Vein endothelial cell (primary cell): ENCODE measurements around the gene ZNF394. TPM values are rescaled to one million over a fixed set of nuclear protein-coding genes. Genes with fewer than 3 reads are reported as not detected.

ENCODE experiments used
- total RNA-seq: library from RNA; depleted of rRNA; stranded (reverse); fragments of >200 nt; gene quantifications from 2 replicates; pipeline ENCODE4 v1.2.3, GENCODE V29; 2012

The ZNF394 gene
- 29.1 and 34.4 TPM in 2 replicates for total RNA-seq

DNA sequence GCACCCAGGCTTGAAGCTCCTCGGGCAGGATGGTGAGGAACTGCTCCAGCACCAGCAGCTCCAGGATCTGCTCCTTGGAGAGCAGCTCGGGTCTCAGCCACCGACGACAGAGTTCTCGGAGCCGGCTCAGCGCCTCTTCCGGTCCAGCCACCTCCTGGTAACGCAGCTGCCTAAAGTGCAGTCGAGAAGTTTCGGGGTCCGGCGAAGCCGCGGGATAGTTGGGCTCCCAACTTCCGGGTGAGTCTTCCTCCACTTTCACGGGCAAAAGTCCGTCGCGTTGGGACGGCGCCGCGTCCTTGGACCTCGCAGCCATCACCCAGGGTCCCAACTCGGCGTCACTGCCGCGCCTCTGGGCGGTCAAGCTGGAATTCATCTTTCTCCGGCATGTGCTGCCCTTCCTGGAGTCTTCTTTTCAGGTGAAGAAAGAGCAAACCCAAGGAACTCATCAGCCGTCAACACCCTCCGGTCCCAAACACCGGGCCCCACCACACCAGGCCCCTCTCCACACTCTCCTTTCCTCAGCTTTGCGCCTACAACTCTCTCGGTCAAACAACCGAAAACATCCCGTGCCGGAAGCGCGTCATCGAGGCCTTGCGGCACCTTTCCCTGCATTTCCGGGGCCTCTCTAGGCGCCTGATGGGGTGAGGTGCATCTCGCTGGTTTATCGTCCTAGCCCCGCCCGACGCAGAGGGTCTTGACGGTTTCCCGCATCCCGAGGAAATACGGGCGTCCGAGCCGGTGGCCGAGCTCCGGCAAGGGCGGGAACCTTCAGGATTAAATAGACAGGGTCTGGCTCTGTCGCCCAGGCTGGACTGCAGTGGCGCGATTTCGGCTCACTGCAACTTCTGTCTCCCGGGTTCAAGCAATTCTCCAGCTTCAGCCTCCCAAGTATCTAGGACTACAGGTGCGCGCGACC is at the start of gene ZNF394:
ZNF394 (minus strand) TSS at position 561 of the 916 bp plus-strand sequence; CDS start at position 373, 188 bp downstream.

DNA sequence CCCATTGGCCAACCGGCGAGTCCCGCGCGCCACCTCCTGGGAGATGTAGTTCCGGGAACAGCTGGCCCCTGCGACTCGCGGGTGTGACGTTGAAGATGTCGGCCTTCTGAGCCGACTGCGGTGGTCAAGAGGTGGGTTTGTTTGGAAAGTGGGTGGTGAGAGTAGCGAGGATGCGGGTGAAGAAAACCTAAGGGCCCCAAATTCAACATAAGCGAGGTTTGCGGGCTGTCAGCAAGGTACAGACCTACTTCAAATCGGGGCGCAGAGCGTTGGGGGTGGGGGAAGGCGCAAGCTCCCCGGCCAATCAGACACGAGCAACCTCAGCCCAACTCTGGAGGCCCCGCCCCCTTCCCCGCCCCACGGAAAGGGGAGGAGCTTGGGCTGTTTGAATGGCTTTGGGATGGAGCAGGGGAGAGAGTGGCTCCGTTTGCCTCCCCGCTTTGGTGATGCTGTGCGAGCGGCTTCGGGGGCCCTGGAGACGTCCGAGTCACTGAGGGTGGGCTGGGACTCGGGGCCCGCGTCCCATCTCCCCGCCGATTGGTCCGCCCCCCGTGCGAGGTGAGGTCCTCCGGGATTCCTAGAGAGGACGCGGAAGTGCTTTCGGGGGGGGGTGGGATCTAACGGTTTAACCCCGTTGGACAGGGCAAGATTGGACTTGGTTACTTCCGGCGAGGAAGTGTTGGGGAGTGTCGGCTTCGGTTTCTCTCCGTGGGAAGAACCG is 4.7 kb upstream of the ZNF394 start, which contains the start of gene ZKSCAN5:
ZKSCAN5 (plus strand) TSS at position 60 of the 721 bp plus-strand sequence. CDS start 1,383 bp downstream, outside the sequence.

DNA sequence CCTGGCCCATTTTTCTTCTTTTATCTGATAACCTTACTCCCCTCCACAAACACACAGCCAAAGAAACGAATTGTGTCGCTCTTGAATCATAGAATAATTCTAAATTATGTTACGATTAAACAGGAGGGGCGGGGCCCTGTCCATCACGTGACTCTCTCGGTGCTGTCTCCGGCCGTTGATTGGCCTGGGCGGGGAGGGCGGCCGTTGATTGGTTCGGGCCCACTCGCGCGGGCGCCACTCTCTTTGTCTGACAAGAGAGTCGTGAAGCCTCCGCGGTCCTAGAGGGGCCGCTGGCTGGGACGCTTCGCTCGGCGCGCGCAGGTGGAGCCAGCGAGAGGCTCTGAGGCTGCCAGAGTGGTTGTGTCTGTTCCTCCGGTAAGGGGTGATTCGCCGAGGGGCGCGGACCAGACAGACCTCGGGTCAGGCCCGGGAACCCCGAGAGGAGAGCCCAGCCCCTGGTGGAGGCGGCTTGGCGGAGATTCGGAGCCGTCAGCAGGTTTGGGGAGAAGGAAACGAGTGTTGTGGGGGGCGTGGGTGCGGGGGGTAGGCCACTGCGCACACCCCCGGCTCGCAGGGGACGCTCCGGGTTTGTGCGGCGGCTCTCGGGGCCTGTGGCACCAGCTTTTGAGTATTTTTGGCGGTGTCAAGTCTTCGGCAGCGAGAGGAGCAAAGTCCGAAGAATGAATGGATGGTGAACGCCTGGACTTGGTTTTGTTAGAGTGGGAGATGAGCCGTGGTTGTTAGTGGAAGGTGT is 27.3 kb downstream of the ZNF394 start, which contains the start of gene ZNF789:
ZNF789 (plus strand) TSS at position 330 of the 754 bp plus-strand sequence. CDS start 3,567 bp downstream, outside the sequence.

Other genes starting within 250 kb of the ZNF394 start
- gene MYH16, start 227.4 kb downstream of the ZNF394 start, total RNA-seq, result 0.33 and 0.38 TPM in 2 replicates
- gene ARPC1A, start 174.4 kb downstream of the ZNF394 start, total RNA-seq, result 229 and 236 TPM in 2 replicates
- gene ARPC1B, start 125.6 kb downstream of the ZNF394 start, total RNA-seq, result 358 and 500 TPM in 2 replicates
- 63.8 and 67.6 TPM in 2 replicates for gene PDAP1, start 91.7 kb downstream of the ZNF394 start, total RNA-seq
- gene BUD31, start 91.3 kb downstream of the ZNF394 start, total RNA-seq, result 86.2 and 88.4 TPM in 2 replicates
- 5.0 and 6.9 TPM in 2 replicates for gene PTCD1, start 61.5 kb downstream of the ZNF394 start, total RNA-seq
- gene CPSF4, start 61.3 kb downstream of the ZNF394 start, total RNA-seq, result 33.6 and 34.2 TPM in 2 replicates
- gene ATP5MF, start 34.1 kb downstream of the ZNF394 start, total RNA-seq, result 761 and 818 TPM in 2 replicates
- gene ZNF789, start 27.4 kb downstream of the ZNF394 start, total RNA-seq, result 5.2 and 8.8 TPM in 2 replicates
- gene ZKSCAN5, start 4.4 kb upstream of the ZNF394 start, total RNA-seq, result 12.2 and 13.4 TPM in 2 replicates
- 5.6 and 5.7 TPM in 2 replicates for gene FAM200A, start 51.8 kb upstream of the ZNF394 start, total RNA-seq
- 7.2 and 10.9 TPM in 2 replicates for gene ZNF655, start 58.4 kb upstream of the ZNF394 start, total RNA-seq
- not detected in 2 replicates for gene TMEM225B, start 98.0 kb upstream of the ZNF394 start, total RNA-seq
- gene ZSCAN25, start 116.7 kb upstream of the ZNF394 start, total RNA-seq, result 11.8 and 13.1 TPM in 2 replicates
- gene CYP3A5, start 179.7 kb upstream of the ZNF394 start, total RNA-seq, result not detected in 2 replicates
- 0.10 TPM in 1 of 2 replicates, not detected in the other for gene CYP3A7, start 234.9 kb upstream of the ZNF394 start, total RNA-seq